Heart left ventricle (tissue), 13 donors: ENCODE data around the gene DNMT1.

Source experiments
- POLR2A ChIP-seq, 2 donors: fragments of 450-650 bp; IDR thresholded peaks; one replicate each; pipeline ENCODE4 v1.6.1; 2017; ENCODE audit warnings: antibody characterized with exemption in 2 of 2, mild to moderate bottlenecking in 2 of 2, moderate library complexity in 2 of 2
- TF ChIP-seq, protein P1 (sequence below), 12 donors: fragments of 200-600 bp; sonication (generic) in 4 of 12; IDR thresholded peaks; one replicate each; pipeline versions ENCODE4 v1.5.0 to v1.8.0; 2018 to 2022; ENCODE audit warnings: antibody characterized with exemption in 12 of 12, mild to moderate bottlenecking in 5 of 12
- donor health status: ischemic (EF 13 %, LVEDD 7.1; RV severe dilation, severe dysfunction).
- donor health status: DM: no; HTN: yes; CAD: no.
- donor health status: DM: no; HTN: no; CAD: no.
- donor health status: ischemic (EF 25% LVEDD 6.9; RV normal size, moderate dysfunction).
- donor health status: ischemic (EF 25% LVEDD 5.7; RV mildly dilated, moderate dysfunction).
- donor health status: ischemic (EF 35%, LVEDD 5.7; RV mildly dilated, moderate dysfunction).
- donor health status: nonischemic (EF 11% LVEDD 7.7; RV severe dilation, severe dysfunction).
- donor health status: DM: yes; HTN: yes; CAD: no.
- donor health status: PGD.
- donor health status: ischemic (EF 29% LVEDD 5.4; RV normal size, mild dysfunction).
- donor health status: nonischemic (EF 23%, LVEDD 6.1; RV moderate dilation, normal function).

DNA sequence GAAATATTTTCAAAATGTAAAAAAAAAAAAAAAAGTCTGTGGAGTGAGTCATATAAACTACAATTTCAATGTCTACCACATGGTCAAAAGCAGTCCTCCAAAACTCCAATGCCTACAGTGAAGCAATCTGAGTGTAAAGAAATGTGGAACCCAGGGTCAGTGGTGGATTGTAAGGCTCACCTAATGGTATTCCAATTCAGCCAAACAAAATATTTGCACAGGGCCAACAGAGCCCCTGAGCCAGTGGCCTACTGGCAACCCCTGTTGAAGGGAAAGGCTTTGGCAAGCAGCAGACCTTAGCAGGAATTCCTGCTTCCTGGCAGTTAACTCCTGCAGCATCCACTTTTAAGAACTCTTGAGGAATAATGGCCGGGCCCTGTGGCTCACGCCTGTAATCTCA lies 3.4 kb downstream of the DNMT1 start:
- TF ChIP-seq, protein P1, sequence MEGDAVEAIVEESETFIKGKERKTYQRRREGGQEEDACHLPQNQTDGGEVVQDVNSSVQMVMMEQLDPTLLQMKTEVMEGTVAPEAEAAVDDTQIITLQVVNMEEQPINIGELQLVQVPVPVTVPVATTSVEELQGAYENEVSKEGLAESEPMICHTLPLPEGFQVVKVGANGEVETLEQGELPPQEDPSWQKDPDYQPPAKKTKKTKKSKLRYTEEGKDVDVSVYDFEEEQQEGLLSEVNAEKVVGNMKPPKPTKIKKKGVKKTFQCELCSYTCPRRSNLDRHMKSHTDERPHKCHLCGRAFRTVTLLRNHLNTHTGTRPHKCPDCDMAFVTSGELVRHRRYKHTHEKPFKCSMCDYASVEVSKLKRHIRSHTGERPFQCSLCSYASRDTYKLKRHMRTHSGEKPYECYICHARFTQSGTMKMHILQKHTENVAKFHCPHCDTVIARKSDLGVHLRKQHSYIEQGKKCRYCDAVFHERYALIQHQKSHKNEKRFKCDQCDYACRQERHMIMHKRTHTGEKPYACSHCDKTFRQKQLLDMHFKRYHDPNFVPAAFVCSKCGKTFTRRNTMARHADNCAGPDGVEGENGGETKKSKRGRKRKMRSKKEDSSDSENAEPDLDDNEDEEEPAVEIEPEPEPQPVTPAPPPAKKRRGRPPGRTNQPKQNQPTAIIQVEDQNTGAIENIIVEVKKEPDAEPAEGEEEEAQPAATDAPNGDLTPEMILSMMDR (IDR thresholded peaks at IDR 0.05): no peak
- no peak for TF ChIP-seq POLR2A (IDR thresholded peaks at IDR 0.05)
